GM18526 (cell line): Measurements from ENCODE around the gene ICAM2.

Source experiments
- POLR2A ChIP-seq: IDR thresholded peaks from 3 replicates; pipeline ENCODE4 v1.6.1; 2011; ENCODE audit not compliant: insufficient read length; ENCODE audit errors: extremely low read depth

The ICAM2 gene

GRCh38 chr17:64005734-64006167 lies 14.7 kb downstream of the ICAM2 start:
- TF ChIP-seq POLR2A = no peak

GRCh38 chr17:64004903-64005733 lies 15.3 kb downstream of the ICAM2 start:
- no peak for TF ChIP-seq POLR2A

- no peak for TF ChIP-seq POLR2A
These were observed 16.1 kb downstream of the ICAM2 start for GRCh38 chr17:64004218-64004770.

- no peak for TF ChIP-seq POLR2A
These were observed 16.8 kb downstream of the ICAM2 start for GRCh38 chr17:64003526-64004121.

- TF ChIP-seq POLR2A = no peak
These were observed 17.5 kb downstream of the ICAM2 start for GRCh38 chr17:64002658-64003525.

GRCh38 chr17:64001763-64002529 lies 18.5 kb downstream of the ICAM2 start:
- TF ChIP-seq POLR2A = no peak

DNA sequence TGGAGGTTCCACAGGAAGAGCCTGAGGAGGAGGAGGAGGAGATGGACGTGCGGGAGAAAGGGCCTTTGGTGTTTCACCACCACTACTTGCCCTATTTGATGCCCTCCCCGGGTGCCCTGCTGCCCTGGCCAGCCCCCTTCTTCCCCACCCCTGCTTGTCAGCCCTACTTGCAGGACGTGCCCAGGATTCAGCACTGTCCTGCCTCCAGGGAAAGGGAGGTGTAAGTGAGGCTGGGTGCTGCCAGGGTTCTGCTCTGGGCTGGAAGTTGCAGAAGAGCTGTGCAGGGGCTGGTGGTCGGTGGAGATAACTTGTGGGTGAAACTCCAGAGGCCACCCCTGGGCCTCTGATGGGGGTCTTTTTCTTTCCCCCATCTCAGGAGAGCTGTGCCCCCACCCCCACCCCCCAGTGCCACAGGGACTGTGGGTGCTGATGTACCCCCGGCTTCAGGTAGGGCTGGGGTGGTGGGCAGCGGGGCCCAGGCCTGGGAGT lies 19.3 kb downstream of the ICAM2 start:
- TF ChIP-seq POLR2A = no peak

DNA sequence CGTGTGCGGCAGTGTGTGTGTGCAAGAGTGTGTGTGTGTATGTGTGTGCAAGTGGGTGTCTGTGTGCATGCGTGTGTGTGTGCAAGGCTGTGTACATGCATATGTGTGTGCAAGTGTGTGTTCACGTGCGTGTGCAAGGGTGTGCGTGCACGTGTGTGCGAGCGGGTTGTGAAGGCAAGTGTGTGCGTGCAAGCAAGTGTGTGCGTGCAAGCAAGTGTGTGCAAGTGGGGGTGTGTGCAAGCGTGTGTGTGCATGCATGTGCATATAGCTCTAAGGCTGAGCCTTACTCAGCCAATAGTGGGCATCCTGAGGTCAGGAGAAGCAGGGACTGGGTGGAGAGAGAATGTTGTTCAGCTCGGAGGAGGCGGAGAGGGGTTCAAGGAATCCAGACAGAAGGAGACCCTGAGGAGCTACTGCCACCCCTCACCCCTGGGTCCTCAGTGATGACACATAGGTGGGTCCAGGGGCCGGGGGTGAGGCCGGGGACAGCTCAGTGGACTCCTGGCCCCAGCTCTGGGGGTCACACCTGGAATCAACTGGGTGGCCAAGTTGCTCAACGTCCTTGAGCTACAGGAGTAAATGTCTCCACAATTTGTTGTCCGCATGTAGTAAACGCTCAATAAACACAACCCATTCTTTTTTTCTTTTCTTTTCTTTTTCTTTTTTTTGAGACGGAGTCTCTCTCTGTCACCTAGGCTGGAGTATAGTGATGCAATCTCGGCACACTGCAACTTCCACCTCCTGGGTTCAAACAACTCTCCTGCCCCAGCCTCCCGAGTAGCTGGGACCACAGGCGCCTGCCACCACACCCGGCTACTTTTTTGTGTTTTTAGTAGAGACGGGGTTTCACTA lies 20.5 kb downstream of the ICAM2 start:
- TF ChIP-seq POLR2A = no peak

DNA sequence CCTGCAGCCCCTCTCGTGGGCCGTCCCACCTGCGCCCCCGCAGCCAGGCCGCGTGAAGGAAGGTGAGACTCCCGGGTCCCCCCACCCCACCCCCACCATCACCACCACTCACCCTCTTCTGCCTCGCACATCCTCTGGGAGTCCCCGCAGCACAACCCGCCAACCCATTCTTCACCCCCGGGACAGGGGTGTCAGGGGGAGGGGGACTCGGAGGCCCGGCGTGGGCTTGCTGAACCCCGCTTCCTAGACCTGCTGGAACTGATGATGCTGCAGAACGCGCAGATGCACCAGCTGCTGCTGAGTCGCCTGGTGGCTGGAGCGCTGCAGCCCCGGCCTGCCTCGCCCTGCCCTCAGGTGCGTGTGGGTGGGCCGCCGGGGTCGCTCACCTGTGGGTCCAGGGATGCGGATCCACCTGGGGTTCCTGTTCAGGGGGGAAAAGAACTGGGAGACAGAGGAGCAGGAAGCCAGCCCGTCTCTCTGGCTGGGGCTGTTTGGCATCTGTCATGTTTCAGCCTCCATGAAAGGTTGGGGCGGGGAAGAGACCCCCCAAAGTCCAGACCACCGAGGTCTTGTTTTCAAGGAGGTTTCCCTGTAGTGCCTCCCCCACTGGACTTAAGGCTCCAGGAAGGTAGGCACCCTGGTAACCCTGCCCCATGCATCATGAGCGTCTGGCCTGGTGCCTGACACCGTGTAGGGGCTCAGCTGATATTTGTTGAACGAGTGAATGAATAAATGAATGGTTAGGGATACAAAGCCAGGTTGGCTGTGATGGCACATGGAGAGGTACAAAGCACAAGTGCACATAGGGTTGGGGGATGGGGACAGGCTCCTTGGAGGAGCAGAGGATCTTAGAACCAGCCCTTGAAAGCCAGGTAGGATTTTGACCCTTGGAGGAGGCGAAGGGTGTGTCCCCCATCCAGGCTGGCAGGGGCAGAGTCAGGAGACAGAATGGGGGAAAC lies 21.4 kb downstream of the ICAM2 start:
- TF ChIP-seq POLR2A = no peak

GRCh38 chr17:63998050-63998720 lies 22.2 kb downstream of the ICAM2 start, which contains the start of gene PRR29:
TSS of gene PRR29 (plus strand) at chr17:63998351. CDS start at chr17:63998365, 14 bp downstream.
- no peak for TF ChIP-seq POLR2A

DNA sequence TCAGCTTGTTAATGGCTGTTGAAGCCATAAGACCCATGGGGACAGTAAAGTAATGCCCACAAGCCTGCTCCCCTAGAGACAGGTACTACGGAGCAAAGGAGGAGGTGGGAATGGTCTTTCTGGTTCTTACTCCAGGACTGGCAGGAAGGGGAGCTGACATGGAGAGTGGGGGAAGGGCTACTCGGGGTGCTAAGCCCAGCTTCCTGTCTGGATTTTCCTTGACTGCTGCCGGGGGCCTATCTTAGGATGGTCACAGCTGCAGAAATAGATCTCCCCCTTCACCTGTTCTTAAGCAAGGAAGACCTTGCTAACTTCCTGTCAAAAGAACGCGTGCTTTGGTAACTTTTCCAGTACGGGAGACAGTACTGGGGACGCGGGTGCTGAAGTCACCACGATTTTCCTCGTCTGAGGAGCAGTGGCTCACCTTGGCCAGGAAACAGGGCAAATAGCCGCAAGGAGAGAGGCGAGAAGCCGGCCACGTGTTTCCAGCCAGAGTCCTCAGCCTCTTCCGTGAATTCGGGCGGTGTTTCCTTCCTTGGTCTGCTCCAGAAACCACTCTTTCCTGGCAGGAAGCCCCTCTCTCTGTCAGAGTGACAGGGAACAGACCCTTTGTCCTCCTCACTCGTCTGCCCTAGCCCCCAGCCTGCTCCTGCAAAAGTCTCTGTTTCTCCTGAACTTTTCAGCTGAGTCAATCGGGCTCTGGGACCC lies 22.9 kb downstream of the ICAM2 start:
- no peak for TF ChIP-seq POLR2A
